K562 (cell line): ENCODE measurements around the gene TRIM62. TPM values are rescaled to one million over a fixed set of nuclear protein-coding genes. Genes with fewer than 3 reads are reported as not detected.

Experiments
- ATAC-seq: fragments of 200-7000 bp; cut with Tn5 transposase; 3 replicates; pipeline ENCODE4 v1.9.1; 2020; ENCODE audit warnings: moderate library complexity
- BruUV-seq: library from RNA; stranded (reverse); fragments of 400-500 nt; replicated peaks from 2 replicates; lab custom pipeline; 2021; lab: Mats Ljungman, UMichigan
- CTCF ChIA-PET: fragments of 300-600 bp; formaldehyde crosslinking; extraction: SDS; loops from one replicate; lab custom pipeline; 2021; ENCODE audit warnings: low intra/inter-chr PET ratio; lab: Yijun Ruan, JAX
- POLR2A ChIA-PET: fragments of 300-600, 350-650 bp; sonication (Branson Sonifier 250); formaldehyde crosslinking; extraction: SDS; loops from one replicate; lab custom pipeline; 2021; ENCODE audit warnings: antibody characterized with exemption, inconsistent platforms; lab: Yijun Ruan, JAX
- DNase-seq, 4 experiments: peaks; one replicate each; pipeline versions ENCODE4 v3.0.0 to v3.0.0-alpha.2; 2011 to 2018; ENCODE audit warnings: low spot score in 3 of 4, mixed read lengths in 3 of 4; ENCODE audit errors: extremely low read depth in 1 of 4
- FAIRE-seq: peaks from 2 replicates; lab custom pipeline; 2011; peaks lifted over from hg19 to GRCh38; lab: Jason Lieb, UNC
- H2AFZ ChIP-seq: 2 replicates; pipeline ENCODE4 v1.6.0; 2011; ENCODE audit warnings: low read depth, low read length, control low read depth, inconsistent platforms
- H3K27ac ChIP-seq: fragments of 200-600 bp; 3 replicates; pipeline ENCODE4 v1.8.0; 2011; ENCODE audit warnings: low read depth, mild to moderate bottlenecking, control low read depth, inconsistent platforms, low read length, moderate library complexity, mixed read lengths; ENCODE audit errors: extremely low read depth
- H3K27me3 ChIP-seq, 2 experiments: fragments of 300-600 bp in 1 of 2; 2 replicates in 1 of 2; 3 replicates in 1 of 2; pipeline versions ENCODE4 v1.6.0 to v1.8.0; 2011; ENCODE audit warnings: inconsistent platforms in 2 of 2, low read length in 2 of 2, mild to moderate bottlenecking in 1 of 2, mixed read lengths in 1 of 2, moderate library complexity in 1 of 2; ENCODE audit not compliant: control insufficient read depth in 2 of 2, insufficient read depth in 2 of 2
- H3K36me3 ChIP-seq: fragments of 300-600 bp; 3 replicates; pipeline ENCODE4 v1.8.0; 2011; ENCODE audit warnings: mild to moderate bottlenecking, low read length, inconsistent platforms; ENCODE audit not compliant: control insufficient read depth, insufficient read depth
- H3K4me1 ChIP-seq, 2 experiments: fragments of 200-600 bp in 1 of 2; replicated peaks in 1 of 2; 2 replicates in 1 of 2; 3 replicates in 1 of 2; pipeline versions ENCODE4 v1.5.1 to v1.8.0; 2011; ENCODE audit warnings: inconsistent platforms in 2 of 2, low read length in 2 of 2, mild to moderate bottlenecking in 1 of 2, mixed read lengths in 1 of 2, moderate library complexity in 1 of 2; ENCODE audit not compliant: control insufficient read depth in 2 of 2, insufficient read depth in 2 of 2
- H3K4me2 ChIP-seq: 2 replicates; pipeline ENCODE4 v1.6.1; 2011; ENCODE audit warnings: low read length, control low read depth, inconsistent platforms, mixed read lengths; ENCODE audit not compliant: insufficient read depth
- H3K4me3 ChIP-seq: fragments of 200-600 bp; sonication (generic), shearing (Covaris generic); 2 replicates; pipeline ENCODE4 v1.5.1; 2016; ENCODE audit warnings: control low read depth, inconsistent platforms
- H3K79me2 ChIP-seq: fragments of 200-600 bp; 3 replicates; pipeline ENCODE4 v1.8.0; 2011; ENCODE audit warnings: low read length, inconsistent platforms; ENCODE audit not compliant: control insufficient read depth, insufficient read depth
- H3K9ac ChIP-seq, 2 experiments: 2 replicates each; pipeline versions ENCODE4 v1.6.0 to v1.6.1; 2011; ENCODE audit warnings: low read depth in 2 of 2, low read length in 2 of 2, control low read depth in 1 of 2, inconsistent platforms in 1 of 2, mild to moderate bottlenecking in 1 of 2, mixed read lengths in 1 of 2; ENCODE audit not compliant: insufficient read depth in 1 of 2
- H3K9me1 ChIP-seq: one replicate; pipeline ENCODE4 v1.6.0; 2011; ENCODE audit warnings: inconsistent platforms, mild to moderate bottlenecking, low read length, moderate library complexity; ENCODE audit not compliant: control insufficient read depth, insufficient read depth
- H3K9me3 ChIP-seq: replicated peaks from 2 replicates; pipeline ENCODE4 v1.5.1; 2011; ENCODE audit warnings: low read depth, low read length, inconsistent platforms; ENCODE audit not compliant: control insufficient read depth, insufficient read depth
- H4K20me1 ChIP-seq: replicated peaks from 2 replicates; pipeline ENCODE4 v1.6.1; 2011; ENCODE audit warnings: low read length, inconsistent platforms, mixed read lengths; ENCODE audit not compliant: control insufficient read depth, insufficient read depth
- ATF2 ChIP-seq: sonication (generic); formaldehyde crosslinking; IDR thresholded peaks from 2 replicates; pipeline ENCODE4 v1.8.1; 2022; ENCODE audit warnings: missing genetic modification reagents
- CCAR2 ChIP-seq: fragments of 200-400 bp; formaldehyde crosslinking; IDR thresholded peaks from 2 replicates; pipeline ENCODE4 v1.6.1; 2017; ENCODE audit warnings: mild to moderate bottlenecking, low read depth, low read length
- ELF4 ChIP-seq: fragments of 450-650 bp; formaldehyde crosslinking; IDR thresholded peaks from 2 replicates; pipeline ENCODE4 v1.4.0; 2022; ENCODE audit warnings: missing genetic modification characterization
- GATA2 ChIP-seq: sonication (generic); formaldehyde crosslinking; IDR thresholded peaks from 2 replicates; pipeline ENCODE4 v1.4.0; 2020; ENCODE audit warnings: mild to moderate bottlenecking, missing genetic modification reagents
- HBP1 ChIP-seq: fragments of 450-650 bp; formaldehyde crosslinking; IDR thresholded peaks from 2 replicates; pipeline ENCODE4 v1.4.0; 2022; ENCODE audit warnings: missing genetic modification characterization
- HNRNPLL ChIP-seq: fragments of 200-400 bp; formaldehyde crosslinking; IDR thresholded peaks from 2 replicates; pipeline ENCODE4 v1.6.1; 2017; ENCODE audit warnings: low read length, low read depth, mild to moderate bottlenecking; ENCODE audit not compliant: poor library complexity, severe bottlenecking
- IRF9 ChIP-seq: fragments of 450-650 bp; IDR thresholded peaks from 2 replicates; pipeline ENCODE4 v1.6.1; 2016; ENCODE audit warnings: missing biosample characterization, missing genetic modification characterization
- MLLT1 ChIP-seq, 2 experiments: fragments of 450-650 bp; IDR thresholded peaks; 2 replicates each; pipeline ENCODE4 v1.6.1; 2016
- NR2C1 ChIP-seq, 2 experiments: fragments of 450-650 bp; IDR thresholded peaks; 2 replicates each; pipeline ENCODE4 v1.6.1; 2017; ENCODE audit warnings: mild to moderate bottlenecking in 2 of 2, antibody characterized with exemption in 1 of 2, inconsistent platforms in 1 of 2, missing compliant biosample characterization in 1 of 2, missing genetic modification characterization in 1 of 2
- OTX1 ChIP-seq: fragments of 450-650 bp; formaldehyde crosslinking; IDR thresholded peaks from 2 replicates; pipeline ENCODE4 v1.4.0; 2022; ENCODE audit warnings: mild to moderate bottlenecking
- SIN3B ChIP-seq: fragments of 450-650 bp; IDR thresholded peaks from 2 replicates; pipeline ENCODE4 v1.6.1; 2017; ENCODE audit warnings: low read depth, mild to moderate bottlenecking, moderate library complexity
- TBP ChIP-seq: optimal IDR thresholded peaks from 2 replicates; pipeline ENCODE3; 2011; ENCODE audit warnings: low read depth, low read length, improper control_type of control experiment
- THRB ChIP-seq: fragments of 450-650 bp; formaldehyde crosslinking; conservative IDR thresholded peaks from 2 replicates; pipeline ENCODE4 v1.4.0; 2022; ENCODE audit warnings: mild to moderate bottlenecking, missing genetic modification characterization
- YBX1 ChIP-seq: fragments of 450-650 bp; IDR thresholded peaks from 2 replicates; pipeline ENCODE4 v1.7.1; 2016; ENCODE audit warnings: mild to moderate bottlenecking
- WGBS: fragments of 100-300 bp; shearing (Covaris generic); methylation state at CpG from one replicate; pipeline ENCODE4 v1.1.6; 2016; ENCODE audit warnings: low coverage, mixed read lengths; ENCODE audit not compliant: insufficient coverage; ENCODE audit errors: missing lambda C conversion rate; 5-methylcytosine and 5-hydroxymethylcytosine counted together
- in situ Hi-C: fragments of 300-500 bp; cut with MboI; formaldehyde crosslinking; loops from 4 replicates; pipeline ENCODE4 v1.15.0; 2018; ENCODE audit warnings: inconsistent platforms, mixed read lengths
- intact Hi-C: fragments of 100-400 bp; cut with micrococcal nuclease; formaldehyde crosslinking; loops from 2 replicates; pipeline ENCODE4 v1.14.2; 2022
- polyA plus RNA-seq, 8 experiments: library from polyadenylated mRNA; depleted of rRNA in 4 of 8; stranded (reverse) in 5 of 8; unstranded in 3 of 8; fragments of >200 nt; fragmentation: Nextera tagmentation in 2 of 8; fragmentation: Illumina TruSeq in 1 of 8; extraction: Ambion mirVana in 2 of 8; extraction: Trizol in 1 of 8; gene quantifications; 2 replicates each; pipeline versions ENCODE4 v1.2.1 to v1.2.3, GENCODE V29; 2011 to 2014; ENCODE audit warnings: inconsistent platforms in 1 of 8, missing spikeins in 1 of 8
- total RNA-seq, 7 experiments: library from RNA; depleted of rRNA in 6 of 7; stranded (reverse); fragments of >200 nt in 6 of 7; fragmentation: Illumina TruSeq in 2 of 7; extraction: Trizol in 2 of 7; gene quantifications; 2 replicates each; pipeline versions ENCODE4 v1.2.1 to v1.2.3, GENCODE V29; 2011 to 2021; ENCODE audit warnings: low replicate concordance in 1 of 7

TRIM62 gene
- total and polyA plus RNA-seq, 9 of the 15 experiments (the other 6 are each of a cell fraction or from before 2014, with no cell fraction given) = 0.18 to 2.3 (median 0.52) TPM

- TF ChIP-seq IRF9 (tag) (no peak), TBP (no peak), ATF2 (CRISPR knock-in tag) (no peak), YBX1 (no peak)
These were observed 1.1 kb upstream of the TRIM62 start (continued) for GRCh38 chr1:33182896-33183295.

- Histone ChIP-seq H2AFZ (peak overlapping the region; percentile 98), H3K4me2 (peak overlapping the region; percentile 59; the same call in 1 of the 2 replicates), H3K27me3 (peaks cover 10 to 17% of the 10 kb centered on the region in 2 experiments), H3K9ac (no peak overlapping the region), H3K4me3 (no peak overlapping the region), H3K9me1 (peaks cover 5% of the 10 kb centered on the region), H3K36me3 (no peaks in the 10 kb centered on the region), H3K27ac (no peak overlapping the region), H3K4me1 (peaks cover 19 to 24% of the 10 kb centered on the region in 2 experiments), H3K79me2 (no peaks in the 10 kb centered on the region), H3K9me3 (no peaks in the 10 kb centered on the region), H4K20me1 (peaks cover 5% of the 10 kb centered on the region; the same call in 1 of the 2 replicates)
- ATAC-seq (no peak), FAIRE-seq (no peak), DNase-seq (peak in 2 of 4 experiments; percentile 20 to 25)
- 0% methylated on average over 5 of the region's 5 CpGs for WGBS
- BruUV-seq = no TSS peak
- intact Hi-C loops = no loop called here
- in situ Hi-C loops = no loop called here
- ChIA-PET POLR2A (interaction anchor here (0.6 kb wide), 1 partner anchor 1405 kb away, joined by 4 read pairs; no protein-coding TSS in a partner anchor), CTCF (no interaction called here)
- TF ChIP-seq ELF4 (CRISPR knock-in tag) (peak; percentile 82), HBP1 (CRISPR knock-in tag) (peak; percentile 79; the same call in 1 of the 2 replicates), NR2C1 (IDR thresholded peaks at IDR 0.05) (no peak), NR2C1 (tag; IDR thresholded peaks at IDR 0.05) (0 out of 2 replicates have a peak, but pooled peaks have one; percentile 2), OTX1 (CRISPR knock-in tag) (peak; percentile 87), THRB (CRISPR knock-in tag) (peak; percentile 91; the same call in 1 of the 2 replicates), GATA2 (CRISPR knock-in tag) (0 out of 2 replicates have a peak, but pooled peaks have one; percentile 55), MLLT1 (IDR thresholded peaks at IDR 0.05) (0 out of 4 replicates have a peak, but pooled peaks of 1 of the 2 experiments have one; percentile 15), SIN3B (no peak), HNRNPLL (no peak), CCAR2 (no peak)
These were observed 578 bp upstream of the TRIM62 start for GRCh38 chr1:33182401-33182841.
